Stimulated activated CD8-positive, alpha-beta memory T cell treated with anti-CD3 and anti-CD28 coated beads, Interleukin-7, amount 100 ng/mL, for 1 hour (primary cell): Measurements from ENCODE around the gene OR4A15.

Source experiments
- DNase-seq, 2 donors: peaks; one replicate each; pipeline ENCODE4 v3.0.0-alpha.2; 2020; ENCODE audit warnings: low read depth in 2 of 2

OR4A15 gene

DNA sequence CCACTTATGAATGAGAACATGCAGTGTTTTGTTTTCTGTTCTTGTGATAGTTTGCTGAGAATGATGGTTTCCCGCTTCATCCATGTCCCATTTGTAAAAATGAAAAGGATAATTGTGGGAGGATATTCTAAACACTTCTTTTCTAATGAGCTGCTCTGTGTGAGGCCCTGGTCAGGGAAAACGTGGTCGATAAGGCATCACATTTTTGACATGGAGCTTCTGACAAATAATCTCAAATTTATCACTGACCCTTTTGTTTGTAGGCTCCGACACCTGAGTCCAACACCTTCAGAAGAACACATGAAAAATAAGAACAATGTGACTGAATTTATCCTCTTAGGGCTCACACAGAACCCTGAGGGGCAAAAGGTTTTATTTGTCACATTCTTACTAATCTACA, at the start of gene OR4A15:
Gene OR4A15 (plus strand): TSS at position 301 of the 400 bp plus-strand sequence. CDS start 0 bp downstream, at position 301.
- DNase-seq = no peak

DNA sequence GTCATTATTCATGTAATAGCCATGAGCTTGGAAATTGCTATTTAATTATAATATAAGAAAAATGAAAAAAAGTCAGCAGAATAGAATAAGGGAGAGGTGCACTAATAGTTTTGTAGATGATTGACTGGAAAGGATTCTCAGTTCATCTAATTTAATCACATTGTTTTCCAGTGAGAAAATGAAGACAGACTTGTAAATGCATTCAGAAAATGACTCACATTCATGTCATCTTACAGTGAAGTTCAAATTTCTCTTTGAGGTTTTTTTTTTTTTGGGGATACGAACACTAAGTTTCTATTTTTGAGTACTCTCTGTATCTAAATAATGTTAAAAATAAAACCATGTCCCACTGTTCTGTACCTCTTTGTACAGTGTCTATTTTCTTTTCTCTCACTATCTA, 43.3 kb upstream of the OR4A15 start:
- DNase-seq = no peak

- DNase-seq = no peak
Observed at GRCh38 chr11:55342901-55343300, 24.9 kb upstream of the OR4A15 start, which contains the start of gene OR4A16. Gene OR4A16 (plus strand): TSS chr11:55343201. CDS start chr11:55343201, 0 bp downstream.

DNA sequence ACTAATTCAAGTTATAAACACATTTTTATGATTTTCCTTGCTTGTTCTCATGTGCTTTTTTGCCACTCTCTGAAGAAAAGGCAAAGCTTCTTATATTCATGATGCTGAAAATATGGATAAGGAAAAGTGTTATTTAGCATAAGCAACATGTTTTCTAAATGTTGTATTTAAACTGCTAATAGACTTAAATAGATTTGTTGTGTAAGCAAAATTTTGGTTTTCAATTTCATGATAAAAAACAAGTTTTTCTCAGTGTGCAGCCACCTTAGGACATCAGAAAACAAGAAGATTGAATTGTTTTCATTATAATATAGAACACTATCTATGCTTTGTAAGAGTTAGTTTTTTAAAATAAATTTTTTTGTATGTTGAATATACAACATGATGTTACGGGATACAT, 22.5 kb upstream of the OR4A15 start:
- no peak for DNase-seq

GRCh38 chr11:55349032-55349431, 18.7 kb upstream of the OR4A15 start:
- no peak for DNase-seq

DNA sequence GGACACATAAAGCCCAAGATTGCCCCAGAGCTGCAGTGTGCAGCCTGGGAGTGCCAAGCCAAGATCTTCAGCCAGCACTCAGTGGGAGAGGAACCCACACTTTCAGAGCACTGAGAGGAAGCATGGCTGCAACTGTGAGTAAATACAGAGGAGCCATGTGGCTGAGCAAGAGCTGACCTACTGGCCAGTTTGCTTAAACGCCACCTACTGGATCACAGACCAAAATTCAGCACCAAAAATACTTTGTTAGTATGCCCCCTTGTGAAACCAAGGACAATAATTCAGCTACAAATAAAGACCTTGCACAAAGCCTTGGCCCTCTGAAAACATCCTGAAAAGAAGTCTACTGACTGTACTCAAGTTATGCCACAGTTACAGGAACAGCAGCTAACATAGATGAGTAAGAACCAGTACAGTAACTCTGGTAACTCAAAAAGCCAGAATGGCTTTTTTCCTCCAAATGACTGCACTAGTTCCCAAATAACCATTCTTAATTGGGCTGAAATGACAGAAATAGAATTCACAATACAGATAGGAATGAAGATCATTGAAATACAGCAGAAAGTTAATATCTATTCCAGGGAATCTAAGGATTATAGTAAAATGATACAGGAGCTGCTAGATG, 10.1 kb upstream of the OR4A15 start:
- no peak for DNase-seq

DNA sequence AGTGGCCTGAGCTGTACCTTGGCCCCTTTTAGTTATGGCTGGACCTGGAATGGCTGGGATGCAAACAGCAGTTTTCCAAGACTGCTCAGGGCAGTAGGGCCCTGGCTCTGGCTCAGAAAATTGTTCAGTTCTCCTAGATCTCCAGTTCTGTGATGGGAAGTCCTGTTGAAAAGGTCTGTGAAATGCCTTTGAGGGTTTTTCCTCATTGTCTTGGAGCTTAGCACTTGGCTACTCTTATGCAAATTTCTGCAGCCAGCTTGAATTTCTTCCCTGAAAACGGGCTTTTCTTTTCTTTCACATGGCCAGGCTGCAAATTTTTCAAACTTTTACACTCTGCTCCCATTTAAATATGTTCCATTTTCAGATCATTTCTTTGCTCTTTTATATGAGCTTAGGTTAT, 33.2 kb downstream of the OR4A15 start:
- no peak for DNase-seq
